Measurements from ENCODE around the gene AUH. TPM values are rescaled to one million over a fixed set of nuclear protein-coding genes. Genes with fewer than 3 reads are reported as not detected.

Gene AUH
- total and polyA plus RNA-seq, 2 donors from 2014 or later: 31.6 to 63.5 TPM

DNA sequence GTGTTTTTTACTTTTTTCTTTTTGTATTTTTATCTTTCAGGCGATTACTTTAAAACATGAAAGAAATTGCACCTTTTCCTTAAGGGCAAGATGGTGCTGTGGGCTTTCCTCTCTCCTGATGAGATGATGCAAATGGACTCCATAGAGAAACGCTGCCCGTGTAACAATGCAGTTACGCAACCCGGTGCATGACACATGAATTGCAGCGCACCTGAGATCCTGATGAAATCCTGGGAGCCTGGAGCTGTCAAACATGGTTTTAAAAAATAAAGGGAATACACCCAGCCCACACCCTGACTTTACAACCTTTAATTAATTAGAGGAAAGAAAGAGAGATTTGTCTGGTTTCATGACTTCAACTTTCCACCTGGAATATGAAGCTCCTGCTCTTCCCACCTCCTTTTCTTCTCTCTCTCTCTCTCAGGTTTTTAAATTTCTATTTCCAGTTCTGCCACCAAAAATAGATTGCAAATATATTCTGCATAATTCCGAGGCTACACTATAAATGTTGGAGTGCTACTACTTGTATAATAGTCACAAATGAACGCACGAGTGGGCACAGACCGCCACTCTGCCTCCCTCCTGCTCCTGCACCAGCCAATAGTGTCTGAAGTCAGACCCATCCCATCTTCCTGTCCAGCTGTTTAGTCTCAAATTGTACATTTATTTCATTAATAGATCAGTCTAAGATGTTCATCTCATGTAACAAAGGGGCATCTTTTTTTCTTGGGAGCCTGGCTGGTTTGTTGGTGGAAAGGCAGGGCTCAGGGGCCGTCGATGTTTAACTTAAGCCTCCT, 179.1 kb downstream of the AUH start:
- Histone ChIP-seq H3K9ac (ENCODE audit: low read length in 3 of 3) (no peak overlapping the region), H3K4me3 (ENCODE audit: low read length in 3 of 3) (no peak overlapping the region), H3K4me1 (ENCODE audit: control insufficient read depth in 2 of 3, insufficient read depth in 2 of 3, low read depth in 1 of 3, low read length in 3 of 3) (no peaks in the 10 kb centered on the region), H3K36me3 (ENCODE audit: control insufficient read depth in 2 of 3, insufficient read depth in 3 of 3, low read length in 3 of 3) (no peaks in the 10 kb centered on the region), H3K27ac (ENCODE audit: low read depth in 2 of 2, low read length in 2 of 2) (no peak overlapping the region), H3K9me3 (ENCODE audit: control insufficient read depth in 2 of 3, insufficient read depth in 1 of 3, low read length in 3 of 3) (no peaks in the 10 kb centered on the region), H3K27me3 (ENCODE audit: control insufficient read depth, insufficient read depth, low read length) (no peaks in the 10 kb centered on the region)
- intact Hi-C loops (cut with DNase I): no loop called here
- TF ChIP-seq, protein P1, sequence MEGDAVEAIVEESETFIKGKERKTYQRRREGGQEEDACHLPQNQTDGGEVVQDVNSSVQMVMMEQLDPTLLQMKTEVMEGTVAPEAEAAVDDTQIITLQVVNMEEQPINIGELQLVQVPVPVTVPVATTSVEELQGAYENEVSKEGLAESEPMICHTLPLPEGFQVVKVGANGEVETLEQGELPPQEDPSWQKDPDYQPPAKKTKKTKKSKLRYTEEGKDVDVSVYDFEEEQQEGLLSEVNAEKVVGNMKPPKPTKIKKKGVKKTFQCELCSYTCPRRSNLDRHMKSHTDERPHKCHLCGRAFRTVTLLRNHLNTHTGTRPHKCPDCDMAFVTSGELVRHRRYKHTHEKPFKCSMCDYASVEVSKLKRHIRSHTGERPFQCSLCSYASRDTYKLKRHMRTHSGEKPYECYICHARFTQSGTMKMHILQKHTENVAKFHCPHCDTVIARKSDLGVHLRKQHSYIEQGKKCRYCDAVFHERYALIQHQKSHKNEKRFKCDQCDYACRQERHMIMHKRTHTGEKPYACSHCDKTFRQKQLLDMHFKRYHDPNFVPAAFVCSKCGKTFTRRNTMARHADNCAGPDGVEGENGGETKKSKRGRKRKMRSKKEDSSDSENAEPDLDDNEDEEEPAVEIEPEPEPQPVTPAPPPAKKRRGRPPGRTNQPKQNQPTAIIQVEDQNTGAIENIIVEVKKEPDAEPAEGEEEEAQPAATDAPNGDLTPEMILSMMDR (IDR thresholded peaks at IDR 0.05; ENCODE audit: borderline replicate concordance, extremely low read depth, insufficient read depth): no peak
- DNase-seq: peak in 2 of 5 donors; percentile 42 to 52
- FAIRE-seq: no peak

DNA sequence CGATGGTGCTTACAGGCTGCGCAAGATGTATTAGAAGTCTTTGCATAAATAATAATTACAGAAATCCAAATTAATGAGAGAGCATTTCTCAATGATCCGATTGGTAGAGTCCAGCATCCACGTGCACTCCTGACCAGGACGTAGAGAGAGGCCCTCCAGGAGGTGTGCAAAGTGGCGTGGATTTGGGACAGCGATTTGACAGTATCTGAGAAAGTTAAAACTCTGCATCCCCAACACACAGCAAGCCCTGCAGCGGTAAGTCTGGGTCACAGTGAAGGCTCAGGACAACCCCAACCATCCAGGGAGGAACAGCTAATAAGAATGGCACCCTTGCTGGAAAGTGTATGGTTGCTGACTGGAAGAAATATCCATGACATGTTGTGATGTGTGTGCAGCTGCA, 180.2 kb downstream of the AUH start:
- no peaks in the 10 kb centered on the region for H3K9me3 ChIP-seq (ENCODE audit: control insufficient read depth in 2 of 3, insufficient read depth in 1 of 3, low read length in 3 of 3)
- no peak for DNase-seq
- H3K27me3 ChIP-seq (ENCODE audit: control insufficient read depth, insufficient read depth, low read length): no peaks in the 10 kb centered on the region
- H3K4me1 ChIP-seq (ENCODE audit: control insufficient read depth in 2 of 3, insufficient read depth in 2 of 3, low read depth in 1 of 3, low read length in 3 of 3): no peaks in the 10 kb centered on the region
- no peak overlapping the region for H3K9ac ChIP-seq (ENCODE audit: low read length in 3 of 3)
- TF ChIP-seq, protein P1 (IDR thresholded peaks at IDR 0.05; ENCODE audit: borderline replicate concordance, extremely low read depth, insufficient read depth): no peak
- intact Hi-C loops (cut with DNase I): no loop called here
- H3K36me3 ChIP-seq (ENCODE audit: control insufficient read depth in 2 of 3, insufficient read depth in 3 of 3, low read length in 3 of 3): no peaks in the 10 kb centered on the region
- FAIRE-seq: no peak
- H3K4me3 ChIP-seq (ENCODE audit: low read length in 3 of 3): no peak overlapping the region
- no peak overlapping the region for H3K27ac ChIP-seq (ENCODE audit: low read depth in 2 of 2, low read length in 2 of 2)

DNA sequence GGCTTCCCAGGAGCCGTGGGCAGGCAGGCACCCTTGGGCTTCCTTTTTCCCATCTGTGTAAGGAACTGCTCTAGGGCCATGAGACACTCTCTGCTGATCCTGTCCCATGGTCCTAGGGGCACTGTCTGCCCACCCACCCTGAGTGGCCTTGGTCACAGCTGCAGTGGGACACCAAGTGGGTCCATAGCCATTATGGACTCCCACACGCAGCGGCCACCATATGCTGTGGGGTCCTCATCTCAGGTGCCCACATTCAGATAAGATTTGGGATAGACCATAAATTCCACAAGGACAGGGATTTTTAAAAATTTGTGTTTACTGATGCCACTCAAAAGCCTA, 180.8 kb downstream of the AUH start:
- no peak overlapping the region for H3K4me3 ChIP-seq (ENCODE audit: low read length in 3 of 3)
- H3K4me1 ChIP-seq (ENCODE audit: control insufficient read depth in 2 of 3, insufficient read depth in 2 of 3, low read depth in 1 of 3, low read length in 3 of 3): no peaks in the 10 kb centered on the region
- H3K9ac ChIP-seq (ENCODE audit: low read length in 3 of 3): no peak overlapping the region
- H3K27me3 ChIP-seq (ENCODE audit: control insufficient read depth, insufficient read depth, low read length): no peaks in the 10 kb centered on the region
- FAIRE-seq: no peak
- H3K27ac ChIP-seq (ENCODE audit: low read depth in 2 of 2, low read length in 2 of 2): no peak overlapping the region
- no peaks in the 10 kb centered on the region for H3K9me3 ChIP-seq (ENCODE audit: control insufficient read depth in 2 of 3, insufficient read depth in 1 of 3, low read length in 3 of 3)
- TF ChIP-seq, protein P1 (IDR thresholded peaks at IDR 0.05; ENCODE audit: borderline replicate concordance, extremely low read depth, insufficient read depth): no peak
- H3K36me3 ChIP-seq (ENCODE audit: control insufficient read depth in 2 of 3, insufficient read depth in 3 of 3, low read length in 3 of 3): no peaks in the 10 kb centered on the region
- DNase-seq: no peak
- intact Hi-C loops (cut with DNase I): no loop called here

All from kidney (tissue), 14 donors.